Activated naive CD4-positive, alpha-beta T cell treated with anti-CD3 and anti-CD28 coated beads for 36 hours (primary cell): ENCODE results near the gene SH3BP5. TPM values are rescaled to one million over a fixed set of nuclear protein-coding genes. Genes with fewer than 3 reads are reported as not detected.

Experiments
- CTCF ChIA-PET: fragments of 350-600 bp; sonication (Branson Sonifier 250); formaldehyde crosslinking; loops from one replicate; lab custom pipeline; 2021; ENCODE audit warnings: antibody characterized with exemption; lab: Charles Lee
- DNase-seq: peaks from one replicate; pipeline ENCODE4 v3.0.0-alpha.2; 2020
- H3K27ac Mint-ChIP-seq: one replicate; pipeline ENCODE4 v1.8.0; 2021; ENCODE audit warnings: mild to moderate bottlenecking, mixed read lengths
- H3K27me3 Mint-ChIP-seq: one replicate; pipeline ENCODE4 v1.8.0; 2021; ENCODE audit warnings: low read depth, mixed read lengths
- H3K36me3 Mint-ChIP-seq: one replicate; pipeline ENCODE4 v1.8.0; 2021; ENCODE audit warnings: low read depth, mixed read lengths
- H3K4me1 Mint-ChIP-seq: one replicate; pipeline ENCODE4 v1.8.0; 2021; ENCODE audit warnings: low read depth, mixed read lengths
- H3K4me3 Mint-ChIP-seq: one replicate; pipeline ENCODE4 v1.8.0; 2021; ENCODE audit warnings: mild to moderate bottlenecking, moderate library complexity, mixed read lengths
- H3K9me3 Mint-ChIP-seq: one replicate; pipeline ENCODE4 v1.8.0; 2021; ENCODE audit warnings: mixed read lengths
- intact Hi-C: fragments of 100-400 bp; cut with micrococcal nuclease; formaldehyde crosslinking; loops from one replicate; pipeline ENCODE4 v1.15.1; 2023
- total RNA-seq, 2 experiments: library from RNA; stranded (reverse); gene quantifications; one replicate each; pipeline ENCODE4 v1.2.3, GENCODE V29; 2021

The SH3BP5 gene
- total RNA-seq, 2 experiments from 2014 or later = 7.9 to 9.0 TPM

GRCh38 chr3:15283702-15284101, 48.7 kb downstream of the SH3BP5 start:
- H3K4me1 Mint-ChIP-seq = peaks cover 54% of the 10 kb centered on the region
- no peaks in the 10 kb centered on the region for H3K27me3 Mint-ChIP-seq
- no peaks in the 10 kb centered on the region for H3K9me3 Mint-ChIP-seq
- intact Hi-C loops = no loop called here
- H3K4me3 Mint-ChIP-seq = no peak overlapping the region
- no peaks in the 10 kb centered on the region for H3K36me3 Mint-ChIP-seq
- CTCF ChIA-PET = interaction anchor here (1.5 kb wide), 1 partner anchor 11 kb away, joined by 4 read pairs; no protein-coding TSS in a partner anchor
- no peak overlapping the region for H3K27ac Mint-ChIP-seq
- DNase-seq = no peak

GRCh38 chr3:15281817-15282216, 50.6 kb downstream of the SH3BP5 start:
- no peak overlapping the region for H3K27ac Mint-ChIP-seq
- CTCF ChIA-PET = no interaction called here

GRCh38 chr3:15280853-15281532, 51.4 kb downstream of the SH3BP5 start:
- Mint-ChIP-seq H3K27ac (no peak overlapping the region), H3K4me3 (no peak overlapping the region), H3K4me1 (peaks cover 55% of the 10 kb centered on the region), H3K27me3 (no peaks in the 10 kb centered on the region), H3K36me3 (no peaks in the 10 kb centered on the region), H3K9me3 (no peaks in the 10 kb centered on the region)
- CTCF ChIA-PET = interaction anchor here (0.9 to 1.2 kb wide), 3 partner anchors 11 to 13 kb away, joined by 3 to 4 read pairs (median 4); no protein-coding TSS in a partner anchor
- DNase-seq = no peak
- intact Hi-C loops = no loop called here

More at GRCh38 chr3:15281817-15282216, 50.6 kb downstream of the SH3BP5 start:
- Mint-ChIP-seq H3K4me1 (peaks cover 50% of the 10 kb centered on the region), H3K9me3 (no peaks in the 10 kb centered on the region), H3K36me3 (no peaks in the 10 kb centered on the region), H3K27me3 (no peaks in the 10 kb centered on the region), H3K4me3 (no peak overlapping the region)
- intact Hi-C loops = no loop called here
- no peak for DNase-seq

GRCh38 chr3:15279671-15280402, 52.5 kb downstream of the SH3BP5 start:
- peaks cover 64% of the 10 kb centered on the region for H3K4me1 Mint-ChIP-seq

GRCh38 chr3:15279205-15279604, 53.2 kb downstream of the SH3BP5 start:
- Mint-ChIP-seq H3K27me3 (no peaks in the 10 kb centered on the region), H3K9me3 (no peaks in the 10 kb centered on the region), H3K4me3 (no peak overlapping the region), H3K36me3 (no peaks in the 10 kb centered on the region), H3K4me1 (peaks cover 64% of the 10 kb centered on the region), H3K27ac (no peak overlapping the region)
- CTCF ChIA-PET = interaction anchor here (0.9 to 4.6 kb wide), 3 partner anchors 8 to 53 kb away, joined by 3 to 34 read pairs (median 9); partner anchors contain the start of gene SH3BP5
- no peak for DNase-seq
- intact Hi-C loops = no loop called here

More at GRCh38 chr3:15279671-15280402, 52.5 kb downstream of the SH3BP5 start:
- CTCF ChIA-PET = interaction anchor here (0.7 to 4.6 kb wide), 6 partner anchors 10 to 280 kb away, joined by 3 to 34 read pairs (median 4); partner anchors contain the start of gene SH3BP5
- intact Hi-C loops = no loop called here
- H3K4me3 Mint-ChIP-seq = no peak overlapping the region
- DNase-seq = no peak
- H3K36me3 Mint-ChIP-seq = no peaks in the 10 kb centered on the region
- H3K27me3 Mint-ChIP-seq = no peaks in the 10 kb centered on the region
- H3K9me3 Mint-ChIP-seq = no peaks in the 10 kb centered on the region
- no peak overlapping the region for H3K27ac Mint-ChIP-seq

- H3K4me3 Mint-ChIP-seq = no peak overlapping the region
- no peak overlapping the region for H3K27ac Mint-ChIP-seq
- CTCF ChIA-PET = interaction anchor here (1.1 to 4.6 kb wide), 4 partner anchors 9 to 28 kb away, joined by 5 to 34 read pairs (median 7); no protein-coding TSS in a partner anchor
- intact Hi-C loops = no loop called here
- no peaks in the 10 kb centered on the region for H3K36me3 Mint-ChIP-seq
- no peak for DNase-seq
- no peaks in the 10 kb centered on the region for H3K27me3 Mint-ChIP-seq
- peaks cover 68% of the 10 kb centered on the region for H3K4me1 Mint-ChIP-seq
- no peaks in the 10 kb centered on the region for H3K9me3 Mint-ChIP-seq
Observed at GRCh38 chr3:15277861-15278500, 54.4 kb downstream of the SH3BP5 start.

GRCh38 chr3:15276028-15276724, 56.2 kb downstream of the SH3BP5 start:
- Mint-ChIP-seq H3K4me3 (no peak overlapping the region), H3K27me3 (no peaks in the 10 kb centered on the region), H3K36me3 (no peaks in the 10 kb centered on the region), H3K4me1 (peaks cover 78% of the 10 kb centered on the region), H3K9me3 (no peaks in the 10 kb centered on the region), H3K27ac (no peak overlapping the region)
- intact Hi-C loops = no loop called here
- CTCF ChIA-PET = interaction anchor here (0.8 to 4.6 kb wide), 10 partner anchors 9 to 85 kb away, joined by 3 to 34 read pairs (median 4); partner anchors contain the start of gene SH3BP5
- peak; percentile 5 for DNase-seq

- Mint-ChIP-seq H3K27me3 (no peaks in the 10 kb centered on the region), H3K9me3 (no peaks in the 10 kb centered on the region), H3K36me3 (no peaks in the 10 kb centered on the region), H3K4me1 (peaks cover 72% of the 10 kb centered on the region), H3K27ac (no peak overlapping the region), H3K4me3 (no peak overlapping the region)
- no peak for DNase-seq
- CTCF ChIA-PET = interaction anchor here (1.1 to 1.3 kb wide), 2 partner anchors 18 to 104 kb away, joined by 3 to 4 read pairs; no protein-coding TSS in a partner anchor
- intact Hi-C loops = no loop called here
Observed at GRCh38 chr3:15273227-15273626, 59.2 kb downstream of the SH3BP5 start.

GRCh38 chr3:15272426-15273196, 59.8 kb downstream of the SH3BP5 start:
- H3K4me1 Mint-ChIP-seq = peaks cover 72% of the 10 kb centered on the region
- H3K9me3 Mint-ChIP-seq = no peaks in the 10 kb centered on the region
- intact Hi-C loops = no loop called here
- peak; percentile 4 for DNase-seq
- CTCF ChIA-PET = interaction anchor here (1.3 to 8.4 kb wide), 2 partner anchors 105 to 106 kb away, joined by 3 to 169 read pairs; no protein-coding TSS in a partner anchor
- no peak overlapping the region for H3K27ac Mint-ChIP-seq
- H3K36me3 Mint-ChIP-seq = no peaks in the 10 kb centered on the region
- no peaks in the 10 kb centered on the region for H3K27me3 Mint-ChIP-seq
- H3K4me3 Mint-ChIP-seq = no peak overlapping the region

GRCh38 chr3:15271785-15272381, 60.5 kb downstream of the SH3BP5 start:
- Mint-ChIP-seq H3K36me3 (no peaks in the 10 kb centered on the region), H3K4me3 (peak overlapping the region; percentile 45), H3K27me3 (no peaks in the 10 kb centered on the region), H3K4me1 (peaks cover 71% of the 10 kb centered on the region), H3K27ac (peak overlapping the region; percentile 53), H3K9me3 (no peaks in the 10 kb centered on the region)
- CTCF ChIA-PET = interaction anchor here (0.8 to 8.4 kb wide), 4 partner anchors 26 to 134 kb away, joined by 3 to 169 read pairs (median 4); no protein-coding TSS in a partner anchor
- intact Hi-C loops = no loop called here
- DNase-seq = peak; percentile 86
